HG03135 (cell line): Measurements from ENCODE around the gene BLTP2.

ENCODE experiments used
- ATAC-seq: cut with Tn5 transposase; IDR thresholded peaks from one replicate; pipeline ENCODE4 v1.9.1; 2021; ENCODE audit warnings: mild to moderate bottlenecking, moderate library complexity; ENCODE audit not compliant: unreplicated experiment

The BLTP2 gene

DNA sequence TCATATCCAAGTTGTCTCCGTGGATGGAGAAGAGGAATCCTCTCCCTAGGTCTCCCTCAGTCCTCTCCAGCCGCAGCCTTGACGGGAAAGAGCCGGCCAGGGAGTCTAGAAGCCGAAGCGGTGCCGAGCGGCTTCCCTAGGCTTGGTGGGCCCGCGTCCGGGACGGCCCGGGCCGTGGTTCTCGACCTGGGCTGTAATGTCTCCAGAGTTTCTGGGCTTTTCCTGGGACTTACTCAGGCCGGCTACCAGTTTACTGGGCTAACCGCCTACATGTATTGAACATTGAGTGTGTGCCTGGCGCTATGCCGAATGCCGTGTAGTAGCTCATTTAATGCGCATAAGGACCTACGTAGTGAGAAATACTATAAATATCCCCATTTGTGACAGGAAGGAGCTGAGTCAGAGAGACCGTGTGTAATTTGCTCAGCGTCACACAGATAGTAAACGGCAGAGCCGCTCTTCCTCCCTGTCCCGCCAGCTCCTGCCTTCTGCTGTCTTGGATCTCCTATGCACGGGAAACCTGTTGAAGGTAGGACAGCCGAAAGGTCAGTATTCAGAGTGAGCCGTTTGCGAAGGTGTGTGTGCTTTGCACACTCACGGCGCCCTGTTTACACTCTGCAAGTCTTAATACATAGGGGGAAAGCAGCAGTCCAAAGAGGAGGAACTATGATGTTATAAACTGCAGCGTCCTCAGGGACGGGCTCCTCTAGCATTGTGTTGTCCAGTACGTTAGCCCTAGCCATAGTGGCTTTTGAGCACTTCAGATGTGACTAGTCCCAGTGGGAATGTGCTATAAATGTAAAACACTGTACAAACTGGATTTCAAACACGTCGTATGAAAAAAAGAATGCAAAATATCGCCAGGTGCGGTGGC, 45.4 kb downstream of the BLTP2 start:
- ATAC-seq, result peak; percentile 44

DNA sequence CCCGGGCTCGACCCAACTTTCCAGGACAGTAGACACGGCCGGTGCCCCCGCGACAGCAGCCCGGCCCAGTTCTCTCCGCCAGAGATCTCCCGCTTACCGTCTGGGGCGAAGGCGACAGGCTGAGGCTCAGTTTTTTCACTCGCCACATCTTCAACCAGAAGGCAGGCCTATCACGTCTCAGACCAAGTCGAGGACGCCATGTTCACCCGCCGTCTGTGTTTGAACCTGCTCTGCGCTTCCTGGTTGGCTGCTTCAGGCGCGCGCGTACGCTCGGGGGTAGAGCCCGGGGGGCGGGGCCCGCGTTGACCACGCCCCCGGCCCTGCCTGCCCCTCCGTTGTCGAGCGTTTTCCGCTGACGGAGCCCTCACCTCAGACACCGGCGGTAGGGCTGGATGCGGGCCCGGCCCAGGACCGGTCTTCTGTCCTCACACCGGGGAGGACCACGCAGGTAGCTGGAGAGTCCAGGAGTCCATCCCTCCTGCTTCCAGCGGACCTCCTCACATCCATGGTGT, 46.1 kb downstream of the BLTP2 start, which contains the start of gene SPAG5:
Gene SPAG5 (minus strand): TSS at position 227 of the 512 bp plus-strand sequence. CDS start 79 bp downstream, at position 148.
- peak; percentile 85 for ATAC-seq

DNA sequence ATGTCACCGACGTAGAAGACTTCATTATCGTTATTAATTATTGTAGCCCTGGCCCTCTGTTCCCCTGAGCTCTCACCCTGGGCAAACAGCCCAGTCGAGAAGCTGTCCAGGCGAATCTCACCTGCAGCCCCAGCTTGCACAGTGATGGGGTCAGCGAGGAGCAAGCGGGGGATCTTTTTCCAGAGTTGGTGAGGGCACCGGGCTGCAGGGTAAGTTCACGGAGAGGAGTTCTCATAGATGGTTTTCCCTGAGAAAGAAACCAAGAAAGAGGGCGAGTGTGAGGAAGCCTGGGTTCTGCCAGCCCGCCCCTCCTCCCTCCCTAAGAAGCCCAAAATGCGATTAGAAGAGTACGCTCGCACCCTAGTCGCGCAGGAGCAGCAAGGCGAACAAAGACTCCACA, 46.6 kb downstream of the BLTP2 start:
- ATAC-seq, result peak; percentile 4

GRCh38 chr17:28597606-28598383, 47.2 kb downstream of the BLTP2 start:
- ATAC-seq, result no peak
